HL-60 (cell line): ENCODE data around the gene SFXN5.
A peak's percentile ranks its signal among the peaks of the same experiment; 100 is the strongest.

Experiments
- DNase-seq, 2 experiments: peaks; one replicate each; pipeline ENCODE4 v3.0.0-alpha.2; 2010 to 2020; ENCODE audit warnings: low read depth in 1 of 2, low spot score in 1 of 2
- H3K27ac ChIP-seq: fragments of 250-450 bp; sonication (Bioruptor Pico); replicated peaks from 2 replicates; pipeline ENCODE4 v1.5.1; 2020; ENCODE audit warnings: mild to moderate bottlenecking, moderate library complexity
- H3K27me3 ChIP-seq: fragments of 250-450 bp; sonication (Bioruptor Pico); 2 replicates; pipeline ENCODE4 v1.5.1; 2021; ENCODE audit warnings: mild to moderate bottlenecking, moderate library complexity; ENCODE audit not compliant: insufficient read depth, poor library complexity, severe bottlenecking
- H3K4me3 ChIP-seq: replicated peaks from 2 replicates; pipeline ENCODE4 v1.5.1; 2011; ENCODE audit warnings: mild to moderate bottlenecking, control low read depth, low read length; ENCODE audit not compliant: insufficient read depth
- GABPA ChIP-seq: IDR thresholded peaks from 2 replicates; pipeline ENCODE4 v1.6.1; 2012; ENCODE audit warnings: low read depth
- POLR2AphosphoS5 ChIP-seq: IDR thresholded peaks from 2 replicates; pipeline ENCODE4 v1.6.1; 2012; ENCODE audit warnings: low read depth
- SPI1 ChIP-seq: IDR thresholded peaks from 2 replicates; pipeline ENCODE4 v1.6.1; 2012; ENCODE audit warnings: low read depth, mild to moderate bottlenecking, borderline replicate concordance
- TF ChIP-seq, protein P1 (sequence below): IDR thresholded peaks from 2 replicates; pipeline ENCODE4 v1.6.1; 2012; ENCODE audit warnings: low read depth; ENCODE audit not compliant: insufficient replicate concordance
- TF ChIP-seq, protein P2 (sequence below): IDR thresholded peaks from one replicate; pipeline ENCODE4 v1.5.1; 2011; ENCODE audit warnings: low read length, control low read depth, inconsistent platforms; ENCODE audit not compliant: insufficient read depth

Gene SFXN5

GRCh38 chr2:72919414-72920317 is 151.8 kb downstream of the SFXN5 start:
- Histone ChIP-seq H3K4me3 (no peak overlapping the region), H3K27ac (no peak overlapping the region), H3K27me3 (peaks cover 91% of the 10 kb centered on the region)
- DNase-seq = no peak
- TF ChIP-seq, protein P1, sequence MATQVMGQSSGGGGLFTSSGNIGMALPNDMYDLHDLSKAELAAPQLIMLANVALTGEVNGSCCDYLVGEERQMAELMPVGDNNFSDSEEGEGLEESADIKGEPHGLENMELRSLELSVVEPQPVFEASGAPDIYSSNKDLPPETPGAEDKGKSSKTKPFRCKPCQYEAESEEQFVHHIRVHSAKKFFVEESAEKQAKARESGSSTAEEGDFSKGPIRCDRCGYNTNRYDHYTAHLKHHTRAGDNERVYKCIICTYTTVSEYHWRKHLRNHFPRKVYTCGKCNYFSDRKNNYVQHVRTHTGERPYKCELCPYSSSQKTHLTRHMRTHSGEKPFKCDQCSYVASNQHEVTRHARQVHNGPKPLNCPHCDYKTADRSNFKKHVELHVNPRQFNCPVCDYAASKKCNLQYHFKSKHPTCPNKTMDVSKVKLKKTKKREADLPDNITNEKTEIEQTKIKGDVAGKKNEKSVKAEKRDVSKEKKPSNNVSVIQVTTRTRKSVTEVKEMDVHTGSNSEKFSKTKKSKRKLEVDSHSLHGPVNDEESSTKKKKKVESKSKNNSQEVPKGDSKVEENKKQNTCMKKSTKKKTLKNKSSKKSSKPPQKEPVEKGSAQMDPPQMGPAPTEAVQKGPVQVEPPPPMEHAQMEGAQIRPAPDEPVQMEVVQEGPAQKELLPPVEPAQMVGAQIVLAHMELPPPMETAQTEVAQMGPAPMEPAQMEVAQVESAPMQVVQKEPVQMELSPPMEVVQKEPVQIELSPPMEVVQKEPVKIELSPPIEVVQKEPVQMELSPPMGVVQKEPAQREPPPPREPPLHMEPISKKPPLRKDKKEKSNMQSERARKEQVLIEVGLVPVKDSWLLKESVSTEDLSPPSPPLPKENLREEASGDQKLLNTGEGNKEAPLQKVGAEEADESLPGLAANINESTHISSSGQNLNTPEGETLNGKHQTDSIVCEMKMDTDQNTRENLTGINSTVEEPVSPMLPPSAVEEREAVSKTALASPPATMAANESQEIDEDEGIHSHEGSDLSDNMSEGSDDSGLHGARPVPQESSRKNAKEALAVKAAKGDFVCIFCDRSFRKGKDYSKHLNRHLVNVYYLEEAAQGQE = no peak
- TF ChIP-seq SPI1 = no peak
- no peak for TF ChIP-seq GABPA
- TF ChIP-seq POLR2AphosphoS5 = no peak

DNA sequence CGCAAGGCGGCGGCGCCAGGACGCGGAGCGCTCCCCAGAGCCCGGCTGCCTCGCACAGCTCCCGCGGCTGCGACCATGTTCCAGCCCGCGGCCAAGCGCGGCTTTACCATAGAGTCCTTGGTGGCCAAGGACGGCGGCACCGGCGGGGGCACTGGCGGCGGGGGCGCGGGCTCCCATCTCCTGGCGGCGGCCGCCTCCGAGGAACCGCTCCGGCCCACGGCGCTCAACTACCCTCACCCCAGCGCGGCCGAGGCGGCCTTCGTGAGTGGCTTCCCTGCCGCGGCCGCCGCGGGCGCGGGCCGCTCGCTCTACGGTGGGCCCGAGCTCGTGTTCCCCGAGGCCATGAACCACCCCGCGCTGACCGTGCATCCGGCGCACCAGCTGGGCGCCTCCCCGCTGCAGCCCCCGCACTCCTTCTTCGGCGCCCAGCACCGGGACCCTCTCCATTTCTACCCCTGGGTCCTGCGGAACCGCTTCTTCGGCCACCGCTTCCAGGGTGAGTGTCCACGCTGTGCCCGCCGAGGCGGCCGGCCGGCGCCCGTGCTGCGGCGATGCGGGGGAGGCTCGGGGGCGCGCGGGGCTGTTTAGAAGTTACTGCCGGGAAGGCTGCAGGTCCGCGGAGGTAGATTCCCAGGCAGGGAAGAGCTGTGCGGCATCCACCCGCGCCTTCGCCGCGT is 153.5 kb downstream of the SFXN5 start:
- Histone ChIP-seq H3K27ac (no peak overlapping the region), H3K27me3 (peaks cover 89% of the 10 kb centered on the region), H3K4me3 (no peak overlapping the region; the same call in 1 of the 2 replicates)
- no peak for DNase-seq
- TF ChIP-seq, protein P2, sequence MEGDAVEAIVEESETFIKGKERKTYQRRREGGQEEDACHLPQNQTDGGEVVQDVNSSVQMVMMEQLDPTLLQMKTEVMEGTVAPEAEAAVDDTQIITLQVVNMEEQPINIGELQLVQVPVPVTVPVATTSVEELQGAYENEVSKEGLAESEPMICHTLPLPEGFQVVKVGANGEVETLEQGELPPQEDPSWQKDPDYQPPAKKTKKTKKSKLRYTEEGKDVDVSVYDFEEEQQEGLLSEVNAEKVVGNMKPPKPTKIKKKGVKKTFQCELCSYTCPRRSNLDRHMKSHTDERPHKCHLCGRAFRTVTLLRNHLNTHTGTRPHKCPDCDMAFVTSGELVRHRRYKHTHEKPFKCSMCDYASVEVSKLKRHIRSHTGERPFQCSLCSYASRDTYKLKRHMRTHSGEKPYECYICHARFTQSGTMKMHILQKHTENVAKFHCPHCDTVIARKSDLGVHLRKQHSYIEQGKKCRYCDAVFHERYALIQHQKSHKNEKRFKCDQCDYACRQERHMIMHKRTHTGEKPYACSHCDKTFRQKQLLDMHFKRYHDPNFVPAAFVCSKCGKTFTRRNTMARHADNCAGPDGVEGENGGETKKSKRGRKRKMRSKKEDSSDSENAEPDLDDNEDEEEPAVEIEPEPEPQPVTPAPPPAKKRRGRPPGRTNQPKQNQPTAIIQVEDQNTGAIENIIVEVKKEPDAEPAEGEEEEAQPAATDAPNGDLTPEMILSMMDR = no peak
- TF ChIP-seq SPI1 (no peak), POLR2AphosphoS5 (no peak), GABPA (no peak)
- TF ChIP-seq, protein P1 = no peak

- TF ChIP-seq SPI1 (no peak), POLR2AphosphoS5 (no peak), GABPA (no peak)
- TF ChIP-seq, protein P1 = no peak
- TF ChIP-seq, protein P2 = no peak
- DNase-seq = peak in 1 of 2 experiments; percentile 19
- peak within 1 kb of the TSS; percentile 24 for H3K4me3 ChIP-seq
- peaks cover 84% of the 10 kb centered on the region for H3K27me3 ChIP-seq
- no peak within 1 kb of the TSS for H3K27ac ChIP-seq
These were observed 154.2 kb downstream of the SFXN5 start, which contains the start of gene EMX1 for GRCh38 chr2:72917138-72917876. Gene EMX1, plus strand, starts transcription at chr2:72917519. Its CDS starts 334 bp downstream, at chr2:72917853.
